ENCODE results near the gene AFAP1. TPM values are rescaled to one million over a fixed set of nuclear protein-coding genes. Genes with fewer than 3 reads are reported as not detected.

AFAP1 gene
- total RNA-seq, 1 donor from 2014 or later, result 55.6 TPM

GRCh38 chr4:7984286-7984925, 44.7 kb upstream of the AFAP1 start:
- Histone ChIP-seq H3K36me3 (ENCODE audit: control insufficient read depth, insufficient read depth, low read length) (no peaks in the 10 kb centered on the region), H3K4me3 (ENCODE audit: low read depth, low read length) (no peak overlapping the region), H3K27me3 (ENCODE audit: control insufficient read depth, insufficient read depth, low read length) (peaks cover 17% of the 10 kb centered on the region)
- DNase-seq (ENCODE audit: low read depth), result no peak
- no peak for TF ChIP-seq CTCF (IDR thresholded peaks at IDR 0.05; ENCODE audit: insufficient read depth, low read length, poor library complexity, severe bottlenecking)

GRCh38 chr4:7983296-7983695, 43.6 kb upstream of the AFAP1 start:
- TF ChIP-seq CTCF (IDR thresholded peaks at IDR 0.05; ENCODE audit: insufficient read depth, low read length, poor library complexity, severe bottlenecking), result no peak
- peaks cover 17% of the 10 kb centered on the region for H3K27me3 ChIP-seq (ENCODE audit: control insufficient read depth, insufficient read depth, low read length)
- no peak overlapping the region for H3K4me3 ChIP-seq (ENCODE audit: low read depth, low read length)
- no peak for DNase-seq (ENCODE audit: low read depth)
- no peaks in the 10 kb centered on the region for H3K36me3 ChIP-seq (ENCODE audit: control insufficient read depth, insufficient read depth, low read length)

GRCh38 chr4:7981738-7982394, 42.2 kb upstream of the AFAP1 start:
- no peak for DNase-seq (ENCODE audit: low read depth)
- no peaks in the 10 kb centered on the region for H3K36me3 ChIP-seq (ENCODE audit: control insufficient read depth, insufficient read depth, low read length)
- TF ChIP-seq CTCF (IDR thresholded peaks at IDR 0.05; ENCODE audit: insufficient read depth, low read length, poor library complexity, severe bottlenecking), result no peak
- peaks cover 17% of the 10 kb centered on the region for H3K27me3 ChIP-seq (ENCODE audit: control insufficient read depth, insufficient read depth, low read length)
- no peak overlapping the region for H3K4me3 ChIP-seq (ENCODE audit: low read depth, low read length)

GRCh38 chr4:7980036-7980435, 40.4 kb upstream of the AFAP1 start:
- no peak for DNase-seq (ENCODE audit: low read depth)
- Histone ChIP-seq H3K4me3 (ENCODE audit: low read depth, low read length) (no peak overlapping the region), H3K36me3 (ENCODE audit: control insufficient read depth, insufficient read depth, low read length) (no peaks in the 10 kb centered on the region), H3K27me3 (ENCODE audit: control insufficient read depth, insufficient read depth, low read length) (peaks cover 14% of the 10 kb centered on the region)
- TF ChIP-seq CTCF (IDR thresholded peaks at IDR 0.05; ENCODE audit: insufficient read depth, low read length, poor library complexity, severe bottlenecking), result no peak

- H3K4me3 ChIP-seq (ENCODE audit: low read depth, low read length), result no peak overlapping the region
- no peak for DNase-seq (ENCODE audit: low read depth)
- H3K36me3 ChIP-seq (ENCODE audit: control insufficient read depth, insufficient read depth, low read length), result no peaks in the 10 kb centered on the region
- H3K27me3 ChIP-seq (ENCODE audit: control insufficient read depth, insufficient read depth, low read length), result peaks cover 9% of the 10 kb centered on the region
- TF ChIP-seq CTCF (IDR thresholded peaks at IDR 0.05; ENCODE audit: insufficient read depth, low read length, poor library complexity, severe bottlenecking), result no peak
Measured at GRCh38 chr4:7979652-7979968, 39.9 kb upstream of the AFAP1 start.

Data from kidney epithelial cell (primary cell).